ENCODE results near the gene LSM5.

GRCh38 chr7:32506266-32507054, 16.3 kb upstream of the LSM5 start:
- TF ChIP-seq POLR2A (IDR thresholded peaks at IDR 0.05; ENCODE audit: low read depth, low read length): no peak
- TF ChIP-seq TAF1 (IDR thresholded peaks at IDR 0.05; ENCODE audit: borderline replicate concordance, low read depth, low read length): no peak
